Renal cortex interstitium (tissue), 11 donors: ENCODE data around the gene DAZAP1. TPM values are rescaled to one million over a fixed set of nuclear protein-coding genes. Genes with fewer than 3 reads are reported as not detected.

ENCODE experiments used
- DNase-seq, 11 donors: peaks; one replicate each; pipeline ENCODE4 v3.0.0-alpha.2; 2013; ENCODE audit warnings: low read depth in 9 of 11, low spot score in 4 of 11; ENCODE audit errors: extremely low read depth in 1 of 11
- polyA plus RNA-seq, 3 donors: library from polyadenylated mRNA; unstranded; fragments of 120-200 nt; gene quantifications; one replicate each; pipeline ENCODE4 v1.2.1, GENCODE V29; 2013; ENCODE audit not compliant: insufficient read length in 3 of 3

The DAZAP1 gene
- polyA plus RNA-seq, 3 donors: 79.6 to 103 (median 90.2) TPM

DNA sequence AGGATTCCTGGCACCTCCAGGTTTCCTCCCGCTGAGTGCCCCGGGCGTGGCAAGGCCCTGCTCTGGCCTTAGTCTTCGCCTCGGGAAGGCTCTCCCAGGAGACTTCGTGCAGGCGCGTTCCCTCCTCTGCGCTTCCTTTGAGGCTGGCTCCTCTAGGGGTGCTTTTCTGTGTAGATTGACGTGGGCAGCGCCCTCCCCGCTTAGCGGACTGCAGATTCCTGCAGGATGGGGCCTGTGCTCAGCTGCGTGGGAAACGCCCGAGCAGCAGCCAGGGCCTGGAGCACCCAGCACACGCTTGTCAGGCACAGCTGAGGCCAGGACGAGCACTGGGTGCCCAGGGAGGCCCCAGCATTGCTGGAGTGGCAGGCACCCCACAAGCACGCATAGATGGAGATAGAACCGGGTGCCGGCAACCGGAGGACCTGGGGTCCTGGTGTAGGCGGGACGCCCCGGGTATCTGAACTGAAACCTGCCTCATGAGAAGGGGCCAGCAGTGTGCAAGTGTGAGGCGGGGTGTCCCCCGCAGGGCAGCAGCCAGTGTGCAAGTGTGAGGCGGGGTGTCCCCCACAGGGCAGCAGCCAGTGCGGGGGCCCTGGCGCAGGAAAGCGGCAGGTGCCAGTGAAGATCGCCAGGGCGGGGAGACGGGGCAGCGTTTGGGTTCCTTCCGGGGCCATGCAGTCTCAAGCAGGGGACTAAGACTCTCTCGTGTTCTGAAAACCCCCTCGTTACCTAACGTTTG, 20.3 kb upstream of the DAZAP1 start:
- no peak for DNase-seq

DNA sequence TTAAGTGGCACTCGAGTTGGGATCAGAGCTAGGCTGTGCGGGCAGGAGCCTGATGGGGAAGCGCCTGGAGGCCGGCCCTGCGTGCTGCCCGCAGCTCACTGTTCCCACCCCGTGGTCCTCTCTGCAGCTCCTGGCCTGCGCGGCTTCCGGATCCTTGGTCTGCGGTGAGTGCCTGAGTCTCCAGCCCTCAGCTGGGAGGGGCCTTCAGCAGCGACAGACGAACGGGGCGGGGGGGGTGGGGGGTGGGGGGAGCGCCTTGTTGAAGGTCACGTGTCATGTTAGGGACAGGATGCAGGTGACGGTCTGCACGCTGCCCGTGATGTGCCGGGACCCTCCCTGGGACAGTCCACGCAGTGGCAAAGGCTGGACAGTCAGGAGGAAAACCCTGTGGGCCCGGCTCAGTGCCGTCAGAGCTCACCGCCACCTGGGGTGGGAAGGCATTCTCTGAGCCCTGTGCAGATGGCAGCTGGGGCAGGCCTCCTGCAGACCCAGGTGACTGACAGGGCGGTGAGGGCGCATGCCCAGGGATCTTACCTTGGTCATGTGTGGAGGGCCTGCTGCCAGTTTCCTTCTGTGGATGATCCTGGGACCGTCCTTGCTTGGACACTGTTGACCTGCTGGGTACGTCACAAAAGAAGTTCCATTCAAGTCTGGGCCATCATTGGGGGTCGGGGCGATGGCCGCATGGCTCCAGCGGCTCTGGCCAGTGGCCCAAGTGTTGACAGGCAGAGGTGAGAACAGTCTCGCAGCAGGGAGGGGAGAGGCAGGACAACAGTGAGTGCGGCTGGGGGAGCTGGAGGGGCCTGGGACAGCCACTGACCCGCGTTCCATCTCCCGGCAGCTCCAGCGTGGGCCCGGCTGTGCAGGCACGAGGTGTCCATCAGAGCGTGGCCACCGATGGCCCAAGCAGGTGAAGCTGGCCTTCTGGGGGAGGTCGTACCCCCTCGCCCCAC, 19.4 kb upstream of the DAZAP1 start:
- DNase-seq: no peak

DNA sequence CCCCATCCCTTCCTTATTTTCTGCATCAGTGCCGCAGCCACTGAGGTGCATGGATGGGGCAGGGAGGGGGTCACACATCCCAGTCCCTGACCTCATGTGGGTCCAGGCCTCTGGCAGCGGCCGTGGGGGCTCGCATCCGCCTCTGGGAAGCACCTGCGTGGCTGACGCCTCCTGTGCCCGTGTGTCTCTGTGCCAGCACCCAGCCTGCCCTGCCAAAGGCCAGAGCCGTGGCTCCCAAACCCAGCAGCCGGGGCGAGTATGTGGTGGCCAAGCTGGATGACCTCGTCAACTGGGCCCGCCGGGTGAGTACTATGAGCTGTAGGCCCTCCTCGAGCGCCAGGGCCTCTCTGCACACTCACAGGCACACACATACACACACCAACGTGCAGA, 18.8 kb upstream of the DAZAP1 start:
- no peak for DNase-seq

DNA sequence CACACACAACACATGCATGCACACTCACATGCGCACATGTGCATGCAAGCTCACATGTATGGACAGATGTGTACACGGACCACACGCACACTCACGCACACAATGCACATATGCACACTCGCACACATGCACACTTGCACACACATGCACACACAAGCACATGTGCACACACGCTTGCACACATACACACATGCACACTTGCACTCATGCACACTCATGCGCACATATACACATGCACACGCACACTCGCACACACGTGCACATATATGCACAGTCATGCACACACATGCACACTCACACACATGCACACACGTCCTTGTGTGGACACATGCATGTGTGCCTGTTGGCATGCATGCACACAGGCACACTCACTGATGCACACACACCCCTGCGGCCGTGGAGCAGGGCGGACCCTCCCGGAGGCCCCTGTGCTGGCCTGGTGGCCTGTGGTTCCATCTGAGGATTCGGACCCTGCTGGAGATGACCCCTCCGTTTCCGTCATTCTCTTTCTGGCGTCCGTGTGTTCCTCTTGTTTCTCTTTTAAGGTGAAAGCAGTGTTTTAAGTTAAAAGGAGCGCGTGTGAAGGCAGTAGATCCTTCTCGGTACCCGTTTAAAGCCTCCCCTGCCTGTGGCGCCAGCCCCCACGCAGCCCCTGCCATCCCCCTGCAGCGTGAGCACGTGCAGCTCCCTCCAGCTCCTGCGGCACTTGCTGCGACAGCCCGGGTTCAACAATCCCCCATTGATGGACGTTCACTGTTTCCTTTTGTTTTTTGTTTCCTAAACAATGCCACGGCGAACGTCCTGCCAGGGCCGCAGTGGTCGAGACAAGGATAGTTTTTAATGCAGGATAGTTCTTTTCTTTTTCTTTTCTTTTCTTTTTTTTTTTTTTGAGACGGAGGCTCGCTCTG, 18.1 kb upstream of the DAZAP1 start:
- no peak for DNase-seq

DNA sequence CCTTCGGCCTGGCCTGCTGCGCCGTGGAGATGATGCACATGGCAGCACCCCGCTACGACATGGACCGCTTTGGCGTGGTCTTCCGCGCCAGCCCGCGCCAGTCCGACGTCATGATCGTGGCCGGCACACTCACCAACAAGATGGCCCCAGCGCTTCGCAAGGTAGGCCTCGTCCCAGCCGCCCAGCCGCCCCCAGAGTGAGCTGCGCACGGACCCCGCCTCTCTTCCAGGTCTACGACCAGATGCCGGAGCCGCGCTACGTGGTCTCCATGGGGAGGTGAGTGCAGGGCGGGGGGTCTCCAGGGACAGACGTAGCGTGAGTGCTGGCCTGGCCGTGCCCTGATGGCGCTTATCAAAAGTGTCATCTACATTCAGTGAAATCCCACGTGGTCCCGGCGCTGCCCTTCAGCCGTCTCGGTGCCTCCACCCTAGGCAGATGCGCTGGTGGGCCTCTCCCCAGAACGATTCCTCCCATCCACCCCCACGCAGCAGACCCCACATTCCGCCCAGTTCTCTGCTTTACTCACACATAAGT, 16.4 kb upstream of the DAZAP1 start:
- no peak for DNase-seq

DNA sequence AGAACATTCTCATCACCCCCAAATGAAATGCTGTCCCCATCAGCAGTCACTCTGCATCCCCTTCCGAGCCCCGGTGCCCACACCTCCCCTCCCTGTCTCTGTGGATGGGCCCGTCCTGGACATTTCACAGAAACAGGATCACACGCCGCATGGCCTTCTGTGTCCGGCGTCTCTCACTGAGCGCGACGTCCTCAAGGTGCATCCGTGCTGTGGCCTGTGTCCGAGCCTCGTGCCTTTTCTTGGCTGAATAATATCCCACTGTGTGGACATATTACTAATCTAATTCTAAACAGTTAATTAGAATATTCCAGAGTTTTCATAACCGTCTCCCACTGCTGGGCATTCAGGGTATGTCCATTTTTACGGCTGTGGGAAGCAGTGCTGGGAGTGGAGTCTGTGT, 15.0 kb upstream of the DAZAP1 start:
- DNase-seq: no peak

DNA sequence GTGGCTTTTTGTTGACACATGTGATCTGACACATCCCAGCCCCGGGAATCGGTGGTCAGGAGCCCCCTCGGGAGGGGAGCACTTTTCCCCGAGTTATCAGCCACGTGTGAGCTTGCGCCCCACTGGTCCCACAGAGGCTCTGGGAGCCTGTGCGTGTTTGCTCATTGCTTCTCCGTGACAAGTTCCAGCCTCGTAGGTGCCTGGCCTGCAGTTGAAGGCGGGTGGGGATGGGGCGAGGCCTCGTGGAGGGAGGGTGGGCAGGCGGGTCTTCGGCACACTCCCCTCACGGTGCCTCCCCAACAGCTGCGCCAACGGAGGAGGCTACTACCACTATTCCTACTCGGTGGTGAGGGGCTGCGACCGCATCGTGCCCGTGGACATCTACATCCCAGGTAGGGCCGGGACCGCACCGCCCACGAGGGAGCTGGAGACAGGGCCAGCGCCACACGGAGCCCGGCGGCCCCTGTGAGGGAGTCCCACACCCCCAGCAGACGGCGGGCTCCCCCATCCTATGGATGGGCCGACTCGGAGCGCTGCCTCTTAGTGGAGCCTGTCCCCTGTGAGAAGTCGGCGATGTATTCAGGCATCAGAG, 14.4 kb upstream of the DAZAP1 start:
- DNase-seq: no peak

DNA sequence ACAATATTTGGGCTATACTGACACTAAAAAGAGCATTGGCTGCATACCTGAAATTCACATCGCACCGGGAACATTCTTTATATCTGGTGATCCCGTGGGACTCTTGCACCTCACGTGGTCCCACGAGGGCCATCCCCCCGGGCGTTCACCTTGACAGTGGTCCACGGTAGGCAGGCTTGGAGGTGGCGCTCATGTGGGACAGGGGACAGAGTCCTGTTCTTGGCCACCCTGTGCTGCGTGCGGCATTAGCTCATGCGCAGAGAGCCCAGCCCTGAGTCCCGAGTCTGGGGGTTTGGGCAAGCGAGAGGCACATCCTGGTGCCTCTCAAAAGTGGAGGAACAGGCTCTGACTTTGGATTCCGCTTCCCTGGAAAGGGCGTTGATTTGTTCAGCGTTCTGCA, 13.5 kb upstream of the DAZAP1 start:
- DNase-seq: no peak

DNA sequence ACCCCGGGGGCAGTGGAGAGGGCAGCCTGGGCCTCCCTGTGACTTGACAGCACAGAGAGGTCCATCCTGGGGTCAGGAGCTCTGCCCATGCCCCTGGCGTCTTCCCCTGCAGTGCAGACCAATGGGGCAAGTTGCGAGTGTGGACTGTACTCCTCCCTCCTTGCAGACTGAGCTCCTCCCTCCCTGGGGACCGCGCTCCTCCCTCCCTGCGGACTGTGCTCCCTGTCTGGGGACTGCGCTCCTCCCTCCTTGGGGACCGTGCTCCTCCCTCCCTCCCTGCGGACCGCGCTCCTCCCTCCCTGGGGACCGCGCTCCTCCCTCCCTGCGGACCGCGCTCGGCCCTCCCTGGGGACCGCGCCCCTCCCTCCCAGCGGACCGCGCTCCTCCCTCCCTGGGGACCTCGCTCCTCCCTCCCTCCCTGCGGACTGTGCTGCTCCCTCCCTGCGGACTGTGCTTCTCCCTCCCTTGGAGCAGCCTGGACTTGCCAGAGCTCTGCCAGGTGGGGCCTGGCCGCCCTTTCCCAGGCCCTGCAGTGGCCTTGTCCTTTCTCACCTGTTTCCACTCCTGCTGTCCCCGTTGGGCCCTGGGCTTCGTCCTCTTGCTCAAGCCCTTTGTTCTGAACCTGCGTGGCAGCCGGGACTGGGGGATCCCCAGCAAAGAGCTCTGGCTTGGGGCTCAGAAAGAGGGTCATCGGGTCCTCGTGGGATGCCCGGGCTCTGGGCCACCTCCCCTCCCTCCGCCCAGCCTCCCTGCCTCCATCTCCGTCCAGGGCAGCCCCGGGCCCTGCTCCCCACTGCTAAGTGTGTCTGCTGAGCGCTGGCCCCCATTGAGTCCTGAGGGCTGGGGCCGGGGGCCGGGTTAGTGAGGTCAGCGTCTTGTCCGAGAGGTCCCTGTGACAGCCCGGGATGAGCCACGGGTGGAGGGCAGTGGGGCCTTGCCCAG, 12.9 kb upstream of the DAZAP1 start:
- DNase-seq: no peak

DNA sequence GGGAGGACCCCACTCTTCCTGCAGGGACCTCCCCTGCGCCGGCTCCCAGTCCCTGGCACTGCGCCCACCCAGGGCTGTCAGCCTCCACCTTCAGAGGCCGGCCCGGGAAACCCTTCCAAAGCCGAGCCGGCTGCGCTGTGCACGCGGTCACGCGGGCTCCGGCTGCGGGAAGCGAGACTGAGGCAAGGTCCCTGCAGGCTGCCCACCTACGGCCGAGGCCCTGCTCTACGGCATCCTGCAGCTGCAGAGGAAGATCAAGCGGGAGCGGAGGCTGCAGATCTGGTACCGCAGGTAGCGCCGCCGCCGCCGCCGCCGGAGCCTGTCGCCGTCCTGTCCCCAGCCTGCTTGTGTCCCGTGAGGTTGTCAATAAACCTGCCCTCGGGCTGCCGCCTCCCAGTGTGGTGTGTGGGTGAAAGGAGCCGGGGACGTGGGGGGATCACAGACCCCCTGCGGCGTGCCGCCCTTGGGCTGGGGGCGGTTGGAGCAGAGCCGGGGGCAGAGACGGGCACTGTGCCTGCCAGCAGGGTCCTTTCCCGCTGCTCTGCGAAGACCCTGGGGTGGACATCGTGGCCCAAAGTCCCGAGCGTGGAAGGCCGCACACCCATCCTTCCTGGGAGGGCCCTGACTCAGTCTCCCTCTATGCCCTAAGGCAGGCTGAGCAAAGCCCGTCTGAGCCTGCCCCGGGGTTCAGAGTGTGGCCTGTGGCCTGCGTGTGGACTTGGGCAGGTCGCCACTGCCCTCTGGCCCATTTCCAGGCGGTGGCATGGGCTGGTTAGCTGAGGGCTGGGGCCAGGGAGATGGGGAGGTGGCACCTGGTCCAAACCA, 12.0 kb upstream of the DAZAP1 start:
- no peak for DNase-seq

DNA sequence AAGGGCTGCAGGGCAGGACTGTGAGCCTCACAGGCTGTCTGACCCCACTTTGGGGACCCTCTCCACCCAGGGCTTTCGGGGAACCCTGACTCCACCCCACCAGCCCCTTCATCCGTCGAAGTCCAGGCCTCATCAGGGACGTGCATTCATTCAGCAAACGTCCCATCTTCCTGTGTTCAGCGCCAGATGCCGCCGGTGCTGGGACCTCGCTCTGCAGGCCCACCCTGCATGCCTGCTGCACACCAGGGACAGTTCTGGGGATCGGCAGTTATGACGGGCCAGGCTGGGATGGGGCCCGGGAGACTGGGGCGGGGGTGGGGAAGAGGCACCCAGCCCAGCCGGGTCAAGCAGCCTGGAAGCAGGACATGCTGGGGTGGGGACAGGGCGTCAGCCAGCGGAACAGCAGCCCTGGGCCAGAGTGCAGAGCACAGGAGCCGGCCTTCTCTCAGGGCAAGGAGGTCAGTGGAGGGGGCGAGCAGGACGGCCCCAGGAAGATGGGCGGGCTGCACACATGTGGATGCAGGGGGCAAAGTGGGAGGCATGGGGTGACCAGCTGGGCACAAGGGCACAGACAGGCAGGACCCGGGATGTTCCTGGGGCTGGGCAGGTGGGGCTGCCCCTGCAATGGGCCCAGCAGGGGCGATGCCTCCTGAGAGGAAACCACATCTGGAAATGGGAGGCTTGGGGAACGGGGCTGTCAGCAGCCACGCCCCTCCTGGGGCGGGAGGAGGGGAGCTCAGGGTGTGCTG, 11.2 kb upstream of the DAZAP1 start:
- no peak for DNase-seq

DNA sequence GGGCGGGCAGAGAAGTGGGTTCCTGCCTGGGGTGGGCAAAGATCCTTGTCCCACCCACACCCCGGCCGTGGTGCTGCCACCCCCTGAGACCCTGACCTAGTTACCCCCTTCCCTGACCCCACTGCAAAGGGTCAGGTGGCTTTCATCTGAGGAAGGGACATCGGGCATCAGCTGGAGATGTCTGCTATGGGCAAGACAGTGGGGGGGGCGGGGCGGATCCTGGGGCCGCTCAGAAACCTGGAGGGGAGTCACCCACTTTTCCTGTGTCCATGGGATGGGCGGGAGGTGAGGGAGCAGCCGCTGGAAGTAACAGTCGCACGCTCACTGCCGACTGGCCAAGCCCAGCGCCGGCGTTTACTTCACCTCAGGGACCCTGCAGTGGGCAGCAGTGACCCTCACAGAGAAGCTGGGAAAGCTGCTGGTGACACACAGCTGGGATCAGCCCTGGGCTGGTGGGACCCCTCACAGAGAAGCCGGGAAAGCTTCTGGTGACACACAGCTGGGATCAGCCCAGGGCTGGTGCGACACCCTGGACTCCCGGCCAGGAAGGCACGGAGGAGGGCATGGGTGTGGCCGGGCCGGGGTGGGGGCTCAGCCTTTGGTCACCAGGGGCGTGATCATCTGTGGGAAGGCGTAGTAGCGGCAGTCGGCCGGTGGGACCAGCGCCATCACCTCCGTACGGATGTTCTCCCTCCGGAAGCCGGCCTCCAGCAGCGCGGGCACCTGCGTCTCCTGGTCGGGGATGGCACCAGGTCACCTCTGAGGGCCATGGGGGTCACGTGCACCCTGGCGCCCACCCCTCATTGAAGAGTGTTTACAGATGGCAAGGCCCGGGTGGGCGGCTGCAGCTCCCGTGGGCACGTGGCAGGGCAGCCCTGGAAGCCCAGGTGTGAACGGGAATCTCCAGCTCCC, 10.4 kb upstream of the DAZAP1 start:
- no peak for DNase-seq

DNA sequence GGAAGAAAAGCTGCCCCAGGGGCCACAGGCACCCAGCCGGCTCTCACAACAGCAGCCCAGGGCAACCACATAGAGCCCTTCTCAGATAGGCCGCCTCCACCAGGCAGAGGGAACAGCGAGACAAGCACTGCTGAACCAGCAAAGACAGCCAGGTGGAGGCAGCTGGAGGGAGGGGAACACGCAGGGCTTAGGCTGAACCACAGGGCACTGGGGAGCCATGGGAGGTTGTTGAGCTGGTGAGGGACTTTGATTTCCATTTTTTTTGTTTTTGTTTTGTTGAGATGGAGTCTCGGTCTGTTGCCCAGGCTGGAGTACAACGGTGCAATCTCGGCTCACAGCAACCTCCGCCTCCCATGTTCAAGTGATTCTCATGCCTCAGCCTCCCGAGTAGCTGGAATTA, 9.5 kb upstream of the DAZAP1 start:
- no peak for DNase-seq

DNA sequence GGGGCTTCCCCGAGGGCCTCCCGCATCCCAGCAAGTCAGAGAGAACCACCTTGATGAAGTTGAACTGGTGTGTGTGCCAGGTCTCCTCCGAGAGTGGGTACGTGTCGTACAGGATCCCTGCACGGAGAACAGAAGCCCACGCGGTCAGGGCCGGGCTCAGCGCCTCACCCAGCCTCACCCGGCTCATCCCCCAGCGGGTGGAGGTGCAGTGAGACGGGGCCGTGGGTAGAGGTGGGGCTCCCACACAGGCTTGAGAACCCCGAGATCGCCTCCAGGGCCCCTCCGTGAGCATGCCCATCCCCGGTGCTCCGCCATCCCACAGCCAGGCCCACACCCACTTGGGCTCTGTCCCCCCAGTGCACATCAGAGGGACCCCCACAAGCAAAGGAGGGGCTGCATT, 8.3 kb upstream of the DAZAP1 start:
- DNase-seq: no peak

DNA sequence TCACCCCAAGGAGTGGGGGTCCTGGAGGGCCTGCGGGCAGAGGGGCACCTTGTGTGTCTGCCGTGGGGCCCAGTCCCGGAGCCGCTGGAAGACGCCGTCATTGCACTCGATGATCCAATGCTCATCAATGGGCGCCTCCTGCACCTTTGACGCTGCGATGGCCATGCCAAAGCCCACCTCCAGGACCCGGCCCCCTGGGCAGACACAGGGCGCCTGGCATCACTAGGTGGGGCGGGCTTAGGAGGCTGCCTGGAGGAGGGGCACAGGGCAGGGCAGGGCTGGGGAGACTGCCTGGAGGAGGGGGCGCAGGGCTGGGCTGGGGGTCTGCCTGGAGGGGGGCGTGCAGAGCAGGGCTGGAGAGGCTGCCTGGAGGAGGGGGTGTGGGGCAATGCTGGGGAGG, 7.6 kb upstream of the DAZAP1 start:
- no peak for DNase-seq
